Smooth muscle cell (in vitro differentiated cells): Measurements from ENCODE around the gene CALR. TPM values are rescaled to one million over a fixed set of nuclear protein-coding genes. Genes with fewer than 3 reads are reported as not detected.
A peak's percentile ranks its signal among the peaks of the same experiment; 100 is the strongest.

Source experiments
- DNase-seq: peaks from one replicate; lab custom pipeline; 2025; ENCODE audit not compliant: unreplicated experiment; lab: John Stamatoyannopoulos, UW
- H2AFZ ChIP-seq: fragments of 200-600 bp; sonication (generic); 2 replicates; pipeline ENCODE4 v1.6.0; 2016; ENCODE audit warnings: antibody characterized with exemption, low read depth, mild to moderate bottlenecking
- H3F3A ChIP-seq: fragments of 200-600 bp; sonication (generic); 2 replicates; pipeline ENCODE4 v1.6.0; 2017; ENCODE audit warnings: antibody characterized with exemption, low read depth
- H3K27ac ChIP-seq: fragments of 200-600 bp; sonication (generic); 2 replicates; pipeline ENCODE4 v1.5.1; 2016; ENCODE audit warnings: low read depth, mild to moderate bottlenecking
- H3K27me3 ChIP-seq: fragments of 200-600 bp; sonication (generic); 2 replicates; pipeline ENCODE4 v1.6.1; 2016; ENCODE audit warnings: low read depth, mild to moderate bottlenecking
- H3K36me3 ChIP-seq: fragments of 200-600 bp; sonication (generic); 2 replicates; pipeline ENCODE4 v1.5.1; 2016; ENCODE audit warnings: low read depth
- H3K4me1 ChIP-seq: fragments of 200-600 bp; sonication (generic); 2 replicates; pipeline ENCODE4 v1.5.1; 2016; ENCODE audit warnings: low read depth
- H3K4me2 ChIP-seq: fragments of 200-600 bp; sonication (generic); 2 replicates; pipeline ENCODE4 v1.6.0; 2016; ENCODE audit warnings: mild to moderate bottlenecking
- H3K4me3 ChIP-seq: fragments of 200-600 bp; sonication (generic); 2 replicates; pipeline ENCODE4 v1.5.1; 2016; ENCODE audit warnings: mild to moderate bottlenecking
- H3K79me2 ChIP-seq: fragments of 200-600 bp; sonication (generic); 2 replicates; pipeline ENCODE4 v1.6.0; 2016; ENCODE audit warnings: low read depth, mild to moderate bottlenecking
- H3K9ac ChIP-seq: fragments of 200-600 bp; sonication (generic); 2 replicates; pipeline ENCODE4 v1.6.0; 2016; ENCODE audit warnings: low read depth
- H3K9me3 ChIP-seq: fragments of 200-600 bp; sonication (generic); replicated peaks from 2 replicates; pipeline ENCODE4 v1.5.1; 2016; ENCODE audit warnings: low read depth
- H4K20me1 ChIP-seq: fragments of 200-600 bp; sonication (generic); 2 replicates; pipeline ENCODE4 v1.6.0; 2016; ENCODE audit warnings: low read depth
- CTCF ChIP-seq: fragments of 200-600 bp; sonication (generic); IDR thresholded peaks from 2 replicates; pipeline ENCODE4 v1.5.1; 2017; ENCODE audit warnings: borderline replicate concordance, mild to moderate bottlenecking, antibody characterized with exemption; ENCODE audit not compliant: insufficient read depth, poor library complexity, severe bottlenecking
- WGBS: methylation state at CpG from one replicate; pipeline ENCODE4 v1.1.7; 2016; ENCODE audit warnings: low lambda C conversion rate; 5-methylcytosine and 5-hydroxymethylcytosine counted together
- polyA plus RNA-seq: library from polyadenylated mRNA; unstranded; fragments of >200 nt; fragmentation: Nextera tagmentation; extraction: Ambion mirVana; gene quantifications from 2 replicates; pipeline ENCODE4 v1.2.1, GENCODE V29; 2016
- total RNA-seq: library from RNA; depleted of rRNA; stranded (reverse); fragments of >200 nt; gene quantifications from 2 replicates; pipeline ENCODE4 v1.2.3, GENCODE V29; 2014

Gene CALR
- total and polyA plus RNA-seq, 2 experiments from 2014 or later, result 800 to 833 TPM

DNA sequence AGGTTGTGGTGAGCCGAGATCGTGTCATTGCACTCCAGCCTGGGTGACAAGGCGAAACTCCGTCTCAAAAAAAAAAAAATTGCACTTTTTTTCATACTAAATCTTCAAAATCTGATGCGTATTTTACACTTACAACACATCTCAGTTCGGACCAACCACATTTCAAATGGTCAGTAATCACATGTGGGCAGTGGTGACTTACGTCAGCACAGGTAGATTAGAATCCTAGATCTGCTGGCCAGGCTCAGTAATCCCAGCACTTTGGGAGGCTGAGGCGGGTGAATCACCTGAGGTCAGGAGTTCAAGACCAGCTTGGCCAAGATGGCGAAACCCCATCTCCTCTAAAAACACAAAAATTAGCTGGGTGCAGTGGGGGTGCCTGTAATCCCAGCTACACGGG is 3.3 kb upstream of the CALR start:
- no peak overlapping the region for H3K27ac ChIP-seq
- peaks cover 20% of the 10 kb centered on the region for H4K20me1 ChIP-seq
- peaks cover 39% of the 10 kb centered on the region for H3K79me2 ChIP-seq
- no peaks in the 10 kb centered on the region for H3K9me3 ChIP-seq
- H3K27me3 ChIP-seq, result no peaks in the 10 kb centered on the region
- H3K9ac ChIP-seq, result no peak overlapping the region
- peaks cover 15% of the 10 kb centered on the region for H3F3A ChIP-seq
- WGBS, result 95% methylated on average over 6 of the region's 10 CpGs
- TF ChIP-seq CTCF, result no peak
- H2AFZ ChIP-seq, result no peak overlapping the region
- no peak overlapping the region for H3K4me2 ChIP-seq
- no peak overlapping the region for H3K4me3 ChIP-seq
- no peaks in the 10 kb centered on the region for H3K36me3 ChIP-seq
- H3K4me1 ChIP-seq, result peaks cover 20% of the 10 kb centered on the region
- no peak for DNase-seq

- WGBS, result 93% methylated on average over 7 of the region's 7 CpGs
- no peak for DNase-seq
Observed at GRCh38 chr19:12936582-12936981, 1.8 kb upstream of the CALR start.

GRCh38 chr19:12937093-12937926 is 1.1 kb upstream of the CALR start:
- Histone ChIP-seq H3K79me2 (peaks cover 46% of the 10 kb centered on the region), H4K20me1 (peaks cover 42% of the 10 kb centered on the region), H3K9me3 (no peaks in the 10 kb centered on the region), H3K4me2 (peak overlapping the region; percentile 91), H3F3A (peaks cover 34% of the 10 kb centered on the region), H3K36me3 (no peaks in the 10 kb centered on the region), H2AFZ (peak overlapping the region; percentile 92), H3K4me1 (peaks cover 29% of the 10 kb centered on the region), H3K27me3 (no peaks in the 10 kb centered on the region), H3K9ac (peak overlapping the region; percentile 21), H3K4me3 (peak overlapping the region; percentile 84), H3K27ac (no peak overlapping the region)
- TF ChIP-seq CTCF, result no peak
- no peak for DNase-seq
- 24% methylated on average over 23 of the region's 23 CpGs for WGBS

More at GRCh38 chr19:12936582-12936981, 1.8 kb upstream of the CALR start:
- H3K79me2 ChIP-seq, result peaks cover 50% of the 10 kb centered on the region
- no peak overlapping the region for H3K27ac ChIP-seq
- no peaks in the 10 kb centered on the region for H3K36me3 ChIP-seq
- no peak overlapping the region for H3K4me3 ChIP-seq
- H4K20me1 ChIP-seq, result peaks cover 35% of the 10 kb centered on the region
- no peaks in the 10 kb centered on the region for H3K27me3 ChIP-seq
- peaks cover 30% of the 10 kb centered on the region for H3F3A ChIP-seq
- no peak overlapping the region for H3K4me2 ChIP-seq
- peaks cover 30% of the 10 kb centered on the region for H3K4me1 ChIP-seq
- no peak for TF ChIP-seq CTCF
- no peak overlapping the region for H2AFZ ChIP-seq
- H3K9ac ChIP-seq, result no peak overlapping the region
- H3K9me3 ChIP-seq, result no peaks in the 10 kb centered on the region
